GM19043 (cell line): ENCODE data around the gene PRDX5.
A peak's percentile ranks its signal among the peaks of the same experiment; 100 is the strongest.

ENCODE experiments used
- ATAC-seq: cut with Tn5 transposase; IDR thresholded peaks from one replicate; pipeline ENCODE4 v1.9.1; 2021; ENCODE audit warnings: low read depth; ENCODE audit not compliant: unreplicated experiment

The PRDX5 gene

GRCh38 chr11:64317961-64318765 lies at the start of gene PRDX5:
TSS of gene PRDX5 (plus strand) at chr11:64318121. CDS start at chr11:64318216, 95 bp downstream.
- ATAC-seq, result peak; percentile 72

GRCh38 chr11:64268893-64269539 lies 48.9 kb upstream of the PRDX5 start:
- no peak for ATAC-seq

- peak; percentile 69 for ATAC-seq
Observed at GRCh38 chr11:64269540-64270220, 48.2 kb upstream of the PRDX5 start.

- ATAC-seq, result no peak
Observed at GRCh38 chr11:64275031-64275800, 42.7 kb upstream of the PRDX5 start.

GRCh38 chr11:64275841-64276240 lies 42.1 kb upstream of the PRDX5 start:
- no peak for ATAC-seq

- no peak for ATAC-seq
Observed at GRCh38 chr11:64276653-64277431, 41.1 kb upstream of the PRDX5 start.

- no peak for ATAC-seq
Observed at GRCh38 chr11:64278576-64279190, 39.2 kb upstream of the PRDX5 start.

- no peak for ATAC-seq
Observed at GRCh38 chr11:64281957-64282770, 35.8 kb upstream of the PRDX5 start.

- ATAC-seq, result no peak
Observed at GRCh38 chr11:64283092-64283491, 34.8 kb upstream of the PRDX5 start.

- peak; percentile 84 for ATAC-seq
Observed at GRCh38 chr11:64284048-64284961, 33.6 kb upstream of the PRDX5 start, which contains the start of gene BAD. TSS of gene BAD (minus strand) at chr11:64284665. CDS start at chr11:64284368, 297 bp downstream.

GRCh38 chr11:64284962-64285884 lies 32.7 kb upstream of the PRDX5 start, which contains the start of gene GPR137:
TSS of gene GPR137 (plus strand) at chr11:64285848. CDS start at chr11:64286525, 677 bp downstream.
- peak; percentile 48 for ATAC-seq

- no peak for ATAC-seq
Observed at GRCh38 chr11:64285885-64286800, 31.8 kb upstream of the PRDX5 start.

GRCh38 chr11:64286801-64287159 lies 31.1 kb upstream of the PRDX5 start:
- ATAC-seq, result no peak

GRCh38 chr11:64287676-64288352 lies 30.1 kb upstream of the PRDX5 start:
- no peak for ATAC-seq

- ATAC-seq, result no peak
Observed at GRCh38 chr11:64288353-64288750, 29.6 kb upstream of the PRDX5 start.
